Measurements from ENCODE around the gene OR4A15. TPM values are rescaled to one million over a fixed set of nuclear protein-coding genes. Genes with fewer than 3 reads are reported as not detected.

The OR4A15 gene
- total RNA-seq, 1 donor from 2014 or later = not detected

DNA sequence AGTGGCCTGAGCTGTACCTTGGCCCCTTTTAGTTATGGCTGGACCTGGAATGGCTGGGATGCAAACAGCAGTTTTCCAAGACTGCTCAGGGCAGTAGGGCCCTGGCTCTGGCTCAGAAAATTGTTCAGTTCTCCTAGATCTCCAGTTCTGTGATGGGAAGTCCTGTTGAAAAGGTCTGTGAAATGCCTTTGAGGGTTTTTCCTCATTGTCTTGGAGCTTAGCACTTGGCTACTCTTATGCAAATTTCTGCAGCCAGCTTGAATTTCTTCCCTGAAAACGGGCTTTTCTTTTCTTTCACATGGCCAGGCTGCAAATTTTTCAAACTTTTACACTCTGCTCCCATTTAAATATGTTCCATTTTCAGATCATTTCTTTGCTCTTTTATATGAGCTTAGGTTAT lies 33.2 kb downstream of the OR4A15 start:
- H3K4me2 ChIP-seq (ENCODE audit: low read length) = no peak overlapping the region
- Mint-ChIP-seq H3K9me3 (ENCODE audit: unreplicated experiment) (peaks cover 14% of the 10 kb centered on the region), H3K27me3 (ENCODE audit: low read depth, unreplicated experiment) (no peaks in the 10 kb centered on the region), H3K4me3 (ENCODE audit: unreplicated experiment) (no peak overlapping the region), H3K36me3 (ENCODE audit: low read depth, unreplicated experiment) (no peaks in the 10 kb centered on the region), H3K27ac (ENCODE audit: unreplicated experiment) (no peak overlapping the region), H3K4me1 (ENCODE audit: low read depth, unreplicated experiment) (no peaks in the 10 kb centered on the region)
- H3K27me3 ChIP-seq (ENCODE audit: insufficient read depth, low read length) = no peaks in the 10 kb centered on the region
- no peaks in the 10 kb centered on the region for H3K79me2 ChIP-seq (ENCODE audit: insufficient read depth, low read length)
- no peak overlapping the region for H3K27ac ChIP-seq (ENCODE audit: low read depth, low read length)
- no peak overlapping the region for H3K9ac ChIP-seq (ENCODE audit: low read length)
- H3K36me3 ChIP-seq (ENCODE audit: insufficient read depth, low read length) = no peaks in the 10 kb centered on the region
- no peak overlapping the region for H3K4me3 ChIP-seq (ENCODE audit: insufficient read depth, low read depth, low read length)
- DNase-seq (ENCODE audit: low read depth) (no peak), FAIRE-seq (no peak)
- peaks cover 5% of the 10 kb centered on the region for H3K9me3 ChIP-seq (ENCODE audit: insufficient read depth, low read depth, low read length)
- no peaks in the 10 kb centered on the region for H4K20me1 ChIP-seq (ENCODE audit: insufficient read depth, low read length)
- TF ChIP-seq, protein P1, sequence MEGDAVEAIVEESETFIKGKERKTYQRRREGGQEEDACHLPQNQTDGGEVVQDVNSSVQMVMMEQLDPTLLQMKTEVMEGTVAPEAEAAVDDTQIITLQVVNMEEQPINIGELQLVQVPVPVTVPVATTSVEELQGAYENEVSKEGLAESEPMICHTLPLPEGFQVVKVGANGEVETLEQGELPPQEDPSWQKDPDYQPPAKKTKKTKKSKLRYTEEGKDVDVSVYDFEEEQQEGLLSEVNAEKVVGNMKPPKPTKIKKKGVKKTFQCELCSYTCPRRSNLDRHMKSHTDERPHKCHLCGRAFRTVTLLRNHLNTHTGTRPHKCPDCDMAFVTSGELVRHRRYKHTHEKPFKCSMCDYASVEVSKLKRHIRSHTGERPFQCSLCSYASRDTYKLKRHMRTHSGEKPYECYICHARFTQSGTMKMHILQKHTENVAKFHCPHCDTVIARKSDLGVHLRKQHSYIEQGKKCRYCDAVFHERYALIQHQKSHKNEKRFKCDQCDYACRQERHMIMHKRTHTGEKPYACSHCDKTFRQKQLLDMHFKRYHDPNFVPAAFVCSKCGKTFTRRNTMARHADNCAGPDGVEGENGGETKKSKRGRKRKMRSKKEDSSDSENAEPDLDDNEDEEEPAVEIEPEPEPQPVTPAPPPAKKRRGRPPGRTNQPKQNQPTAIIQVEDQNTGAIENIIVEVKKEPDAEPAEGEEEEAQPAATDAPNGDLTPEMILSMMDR (IDR thresholded peaks at IDR 0.05; ENCODE audit: insufficient read depth, low read depth, low read length) = no peak
- no peak for TF ChIP-seq EZH2 (IDR thresholded peaks at IDR 0.05; ENCODE audit: insufficient read depth, low read length)
- H2AFZ ChIP-seq (ENCODE audit: low read depth, low read length) = no peak overlapping the region
- H3K4me1 ChIP-seq (ENCODE audit: insufficient read depth, low read length) = no peaks in the 10 kb centered on the region

Other genes with a start within 250 kb of the OR4A15 start
- gene TRIM48, start 105.8 kb upstream of the OR4A15 start, total RNA-seq = not detected in 2 replicates
- not detected in 2 replicates for gene OR4A16, start 24.8 kb upstream of the OR4A15 start, total RNA-seq
- gene OR4C15, start 186.5 kb downstream of the OR4A15 start, total RNA-seq = not detected in 2 replicates
- gene OR4C16, start 204.2 kb downstream of the OR4A15 start, total RNA-seq = not detected in 2 replicates
- not detected in 2 replicates for gene OR4C11, start 239.7 kb downstream of the OR4A15 start, total RNA-seq